HG03039 (cell line): ENCODE data around the gene GRK4.
"Not testable (repeated sequence)": the region's sequence is repeated elsewhere in the genome, so short reads cannot be mapped to it uniquely, and the experiment has no call there.

ENCODE experiments used
- ATAC-seq: cut with Tn5 transposase; IDR thresholded peaks from one replicate; pipeline ENCODE4 v1.9.1; 2021; ENCODE audit warnings: mild to moderate bottlenecking, moderate library complexity; ENCODE audit not compliant: unreplicated experiment

The GRK4 gene

DNA sequence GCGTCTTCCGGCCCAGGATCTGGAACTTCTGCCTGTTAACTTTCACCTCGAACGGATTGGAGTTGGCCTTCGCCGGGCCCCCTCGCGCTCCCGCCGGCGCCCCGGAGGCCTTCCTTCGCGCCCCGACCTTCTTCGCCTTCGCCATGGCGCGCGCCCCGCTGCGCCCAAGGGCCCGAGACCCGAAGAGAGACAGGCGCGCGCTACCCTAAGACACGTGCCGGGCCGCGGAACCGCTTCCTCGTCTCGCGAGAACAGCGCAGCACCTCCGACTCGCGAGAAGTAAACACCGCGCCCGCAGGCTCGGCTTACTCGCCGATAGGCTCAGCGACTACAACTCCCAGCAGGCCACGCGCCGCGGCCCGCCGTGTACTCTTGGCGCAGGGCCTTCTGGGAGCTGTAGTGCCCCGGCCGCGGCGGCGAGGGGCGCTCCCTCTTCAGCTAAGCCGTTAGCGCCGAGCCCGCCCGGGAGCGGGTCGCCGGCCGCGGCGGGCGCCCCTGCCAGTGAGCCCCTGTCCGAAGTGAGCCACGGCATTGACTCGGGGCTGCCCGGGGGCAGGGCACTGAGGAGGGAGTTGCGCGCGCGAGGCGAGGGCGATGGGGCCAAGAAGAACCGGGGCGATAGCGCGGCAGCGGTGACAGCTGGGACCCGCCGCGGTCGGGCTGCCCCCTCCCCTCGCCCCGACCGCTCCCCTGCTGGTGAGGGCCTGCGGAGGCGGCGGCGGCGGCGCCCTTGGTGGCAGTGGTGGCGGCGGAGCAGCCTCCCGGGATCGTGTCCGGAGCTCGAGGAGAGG lies at the start of gene GRK4, which contains the start of gene NOP14:
Gene GRK4, plus strand, starts transcription at position 397 of the 791 bp plus-strand sequence. CDS start 500 bp downstream, outside the sequence.
Gene NOP14, minus strand, starts transcription at position 232 of the 791 bp plus-strand sequence. Its CDS starts 87 bp downstream, at position 145.
- ATAC-seq = peak; percentile 76

- no peak for ATAC-seq
Observed at GRCh38 chr4:2914256-2915126, 48.9 kb upstream of the GRK4 start.

DNA sequence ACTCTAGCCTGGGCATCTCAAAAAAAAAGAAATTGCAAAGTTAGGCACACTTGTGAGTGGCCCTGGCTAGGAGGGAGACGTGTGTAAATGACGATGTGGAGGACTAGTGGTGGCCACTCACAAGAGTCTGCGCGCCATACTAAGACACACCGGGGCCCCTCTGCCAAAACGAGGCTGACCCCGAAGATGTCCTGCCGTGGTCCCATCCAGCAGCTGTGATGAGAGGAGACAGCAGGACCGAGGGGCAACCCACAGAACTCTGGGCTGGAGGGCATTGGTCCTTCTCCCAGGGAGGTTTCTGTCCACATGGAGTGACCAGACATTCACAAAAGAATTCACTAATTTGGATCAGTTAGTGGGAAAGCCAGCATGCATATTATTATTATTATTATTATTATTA lies 47.6 kb upstream of the GRK4 start:
- no peak for ATAC-seq

GRCh38 chr4:2916696-2917095 lies 46.7 kb upstream of the GRK4 start:
- ATAC-seq = not testable (repeated sequence)

- ATAC-seq = not testable (repeated sequence)
Observed at GRCh38 chr4:2918300-2918699, 45.1 kb upstream of the GRK4 start.

DNA sequence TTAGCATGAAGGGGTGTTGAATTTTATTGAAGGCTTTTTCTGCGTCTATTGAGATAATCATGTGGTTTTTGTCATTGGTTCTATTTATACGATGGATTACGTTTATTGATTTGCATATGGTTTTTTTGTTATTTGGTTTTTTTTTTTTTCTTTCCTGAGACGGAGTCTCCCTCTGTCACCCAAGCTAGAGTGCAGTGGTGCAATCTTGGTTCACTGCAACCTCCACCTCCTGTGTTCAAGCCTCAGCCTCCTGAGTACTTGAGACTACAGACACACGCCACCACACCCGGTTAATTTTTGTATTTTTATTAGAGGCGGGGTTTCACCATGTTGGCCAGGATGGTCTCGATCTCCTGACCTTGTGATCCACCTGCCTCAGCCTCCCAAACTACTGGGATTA lies 44.7 kb upstream of the GRK4 start:
- not testable (repeated sequence) for ATAC-seq

GRCh38 chr4:2922453-2923101 lies 40.8 kb upstream of the GRK4 start:
- ATAC-seq = not testable (repeated sequence)

- ATAC-seq = no peak
Observed at GRCh38 chr4:2923141-2923551, 40.2 kb upstream of the GRK4 start.

GRCh38 chr4:2923668-2924173 lies 39.6 kb upstream of the GRK4 start:
- no peak for ATAC-seq

GRCh38 chr4:2924286-2924685 lies 39.1 kb upstream of the GRK4 start:
- ATAC-seq = no peak

DNA sequence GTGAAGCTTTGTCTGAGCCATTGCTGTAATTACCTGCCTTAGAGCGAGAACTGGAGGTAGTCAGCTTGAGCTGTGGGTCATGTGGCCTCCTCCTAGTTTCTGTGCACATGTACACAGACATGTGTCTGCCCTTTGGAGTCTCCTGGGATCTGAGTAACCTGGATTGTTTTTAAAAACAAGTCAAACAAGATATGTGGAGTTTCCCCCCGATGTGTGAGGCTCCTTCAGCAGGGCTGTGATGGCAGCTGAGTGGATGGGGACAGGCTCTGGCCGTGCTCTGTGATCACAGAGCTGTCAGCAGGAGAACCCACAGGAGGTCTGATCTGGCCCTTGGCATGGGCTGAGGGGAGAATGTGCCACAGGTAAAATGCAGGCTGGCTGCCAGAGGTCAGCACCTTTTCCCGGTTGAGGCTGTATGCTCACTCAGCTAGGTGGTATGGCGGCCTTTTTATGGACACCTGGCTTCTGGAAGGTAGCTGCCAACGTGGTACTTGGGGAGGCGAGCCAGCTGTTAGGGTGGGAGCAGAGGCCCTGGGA lies 38.5 kb upstream of the GRK4 start:
- no peak for ATAC-seq

DNA sequence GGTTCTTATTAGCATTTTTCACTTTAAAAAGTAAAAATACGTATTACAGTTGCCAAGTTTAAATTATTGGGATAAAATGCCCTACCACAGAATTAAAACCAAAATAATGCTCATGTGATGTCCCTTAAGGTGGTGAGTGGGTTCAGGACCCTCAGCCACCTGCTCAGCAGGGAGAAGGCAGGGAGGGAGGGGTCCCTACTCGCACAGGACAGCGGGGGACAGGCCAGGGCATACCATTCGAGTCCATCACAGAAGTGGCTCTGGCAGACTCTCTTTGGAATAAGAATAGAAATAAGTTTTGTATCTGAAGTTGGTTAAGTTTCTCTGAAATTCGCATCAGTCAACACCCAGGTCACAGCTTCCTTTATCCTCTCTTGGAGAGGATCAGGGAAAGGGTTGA lies 37.9 kb upstream of the GRK4 start:
- ATAC-seq = no peak

DNA sequence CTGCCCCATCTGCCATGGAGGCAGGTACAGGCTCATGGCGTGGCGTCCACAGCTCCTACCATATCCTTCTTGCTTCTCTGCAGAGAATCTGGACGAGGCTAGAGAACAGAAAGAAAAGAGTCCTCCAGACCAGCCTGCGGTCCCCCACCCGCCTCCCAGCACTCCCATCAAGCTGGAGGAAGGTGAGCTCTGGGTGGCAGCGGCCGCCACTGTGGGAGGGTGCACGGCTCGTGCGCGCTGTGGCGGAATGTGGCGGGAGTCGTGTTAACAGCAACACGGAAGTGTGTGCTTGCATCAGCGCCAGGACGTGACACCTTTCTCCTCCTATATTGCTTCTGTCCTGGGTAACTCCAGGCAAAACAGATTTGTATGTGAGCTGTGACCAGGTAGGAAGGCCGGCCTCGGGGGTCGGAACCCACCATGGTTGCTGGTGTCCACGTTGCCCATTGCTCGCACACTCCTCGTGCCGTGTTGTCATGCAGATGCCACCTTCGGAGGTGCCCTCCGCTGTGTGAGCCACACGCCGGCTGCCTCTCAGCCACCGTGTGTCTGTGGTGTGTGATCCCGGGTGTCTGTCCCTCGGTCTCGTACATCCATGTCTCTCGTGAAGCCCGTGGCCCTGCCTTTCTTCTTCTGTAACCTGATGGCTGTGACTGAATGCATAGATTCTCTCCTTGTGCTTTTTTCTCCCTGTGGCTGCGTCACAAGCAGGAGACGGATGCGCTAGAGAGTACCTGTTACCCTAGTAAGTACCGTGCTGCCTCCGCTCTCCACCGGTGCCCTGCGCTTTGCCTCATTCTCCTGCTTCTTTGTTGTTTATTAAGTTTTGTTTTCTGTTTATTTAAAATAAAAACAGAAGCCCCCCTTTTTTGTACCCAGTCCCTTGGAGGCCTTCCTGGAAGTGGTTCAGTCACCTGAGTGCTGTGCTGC lies 37.2 kb upstream of the GRK4 start:
- no peak for ATAC-seq

GRCh38 chr4:2927016-2927695 lies 36.2 kb upstream of the GRK4 start:
- ATAC-seq = no peak

GRCh38 chr4:2927696-2928075 lies 35.7 kb upstream of the GRK4 start:
- no peak for ATAC-seq

GRCh38 chr4:2928242-2929176 lies 34.9 kb upstream of the GRK4 start:
- no peak for ATAC-seq

DNA sequence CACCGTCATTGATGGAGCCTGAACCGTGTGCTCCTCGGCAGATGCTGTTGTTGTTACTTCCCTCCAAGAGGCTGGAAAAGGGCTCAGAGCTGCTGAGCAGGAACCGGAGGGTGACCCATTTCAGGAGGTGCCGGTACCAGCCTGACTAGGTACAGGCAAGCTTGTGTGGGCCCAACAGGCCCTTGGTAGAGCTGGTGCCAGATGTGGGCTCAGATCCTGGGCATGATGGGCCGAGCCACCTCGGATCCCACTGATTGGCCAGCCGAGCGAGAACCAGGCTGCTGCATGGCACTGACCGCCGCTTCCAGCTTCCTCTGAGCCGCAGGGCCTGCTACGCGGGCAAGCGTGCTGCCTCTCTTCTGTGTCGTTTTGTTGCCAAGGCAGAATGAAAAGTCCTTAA lies 33.9 kb upstream of the GRK4 start:
- no peak for ATAC-seq

DNA sequence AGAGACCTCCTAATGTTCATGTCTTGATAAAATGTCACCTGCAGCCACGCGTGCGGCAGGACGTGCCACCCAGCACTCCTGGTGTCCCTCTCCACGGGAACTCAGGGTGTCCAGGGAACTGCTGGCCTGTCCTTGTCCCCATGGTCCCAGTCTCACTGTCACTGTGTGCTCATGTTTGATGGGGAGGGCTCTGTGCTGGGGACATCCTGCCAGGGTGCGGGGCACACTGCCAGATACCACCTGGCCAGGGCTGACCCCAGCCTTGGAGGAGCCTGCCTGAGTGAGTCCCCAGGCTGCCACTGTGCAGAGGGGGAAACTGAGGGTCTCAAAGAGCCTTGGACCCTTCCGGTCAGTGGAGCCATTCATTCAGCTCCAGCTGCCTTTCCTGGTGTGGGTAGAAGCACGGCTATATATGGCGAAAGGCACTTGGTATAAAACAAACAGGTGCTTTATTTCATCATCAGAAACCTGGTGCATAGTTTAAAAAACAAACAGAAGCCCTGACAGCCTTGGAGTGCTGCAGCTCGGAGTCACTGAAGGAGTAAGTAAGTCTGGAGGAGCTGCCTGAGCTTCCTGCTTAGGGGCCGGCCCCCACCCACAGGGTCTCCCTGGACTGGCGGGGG lies 33.1 kb upstream of the GRK4 start:
- ATAC-seq = no peak
